ENCODE results near the gene TMC1.

The TMC1 gene

GRCh38 chr9:72560086-72560485 lies 38.7 kb downstream of the TMC1 start:
- no peak overlapping the region for H3K4me3 ChIP-seq (ENCODE audit: low read length)
- H3K4me2 ChIP-seq (ENCODE audit: low read length), result no peak overlapping the region
- no peak overlapping the region for H3K27ac ChIP-seq (ENCODE audit: low read depth, low read length)
- H3K79me2 ChIP-seq (ENCODE audit: control insufficient read depth, low read length), result no peaks in the 10 kb centered on the region
- H3K9me3 ChIP-seq (ENCODE audit: control insufficient read depth, insufficient read depth, low read length), result no peaks in the 10 kb centered on the region; the same call in 1 of the 2 replicates
- TF ChIP-seq CTCF (IDR thresholded peaks at IDR 0.05; ENCODE audit: low read depth, low read length, poor library complexity, severe bottlenecking), result no peak
- TF ChIP-seq EZH2phosphoT487 (IDR thresholded peaks at IDR 0.05; ENCODE audit: borderline replicate concordance, low read length), result no peak
- H3K27me3 ChIP-seq (ENCODE audit: control insufficient read depth, low read length), result no peaks in the 10 kb centered on the region
- H4K20me1 ChIP-seq (ENCODE audit: control insufficient read depth, insufficient read depth, low read depth, low read length), result no peaks in the 10 kb centered on the region
- H3K9me2 ChIP-seq (replicated peaks; ENCODE audit: control insufficient read depth, low read length), result no peaks in the 10 kb centered on the region
- H3K4me1 ChIP-seq (ENCODE audit: control insufficient read depth, low read length), result no peaks in the 10 kb centered on the region
- H3K36me3 ChIP-seq (ENCODE audit: control insufficient read depth, low read length), result no peaks in the 10 kb centered on the region
- H3F3A ChIP-seq (ENCODE audit: control insufficient read depth, insufficient read depth), result no peaks in the 10 kb centered on the region

GRCh38 chr9:72563806-72564205 lies 42.4 kb downstream of the TMC1 start:
- Histone ChIP-seq H3K27me3 (ENCODE audit: control insufficient read depth, low read length) (no peaks in the 10 kb centered on the region), H3K4me3 (ENCODE audit: low read length) (no peak overlapping the region), H3F3A (ENCODE audit: control insufficient read depth, insufficient read depth) (no peaks in the 10 kb centered on the region), H3K36me3 (ENCODE audit: control insufficient read depth, low read length) (no peaks in the 10 kb centered on the region), H3K79me2 (ENCODE audit: control insufficient read depth, low read length) (no peaks in the 10 kb centered on the region), H3K4me1 (ENCODE audit: control insufficient read depth, low read length) (no peaks in the 10 kb centered on the region), H3K4me2 (ENCODE audit: low read length) (no peak overlapping the region), H3K27ac (ENCODE audit: low read depth, low read length) (no peak overlapping the region), H3K9me3 (ENCODE audit: control insufficient read depth, insufficient read depth, low read length) (no peaks in the 10 kb centered on the region; the same call in 1 of the 2 replicates), H3K9me2 (replicated peaks; ENCODE audit: control insufficient read depth, low read length) (no peaks in the 10 kb centered on the region), H4K20me1 (ENCODE audit: control insufficient read depth, insufficient read depth, low read depth, low read length) (no peaks in the 10 kb centered on the region)
- TF ChIP-seq EZH2phosphoT487 (IDR thresholded peaks at IDR 0.05; ENCODE audit: borderline replicate concordance, low read length) (no peak), CTCF (IDR thresholded peaks at IDR 0.05; ENCODE audit: low read depth, low read length, poor library complexity, severe bottlenecking) (no peak)

GRCh38 chr9:72564479-72565281 lies 43.3 kb downstream of the TMC1 start:
- Histone ChIP-seq H4K20me1 (ENCODE audit: control insufficient read depth, insufficient read depth, low read depth, low read length) (no peaks in the 10 kb centered on the region), H3K27me3 (ENCODE audit: control insufficient read depth, low read length) (no peaks in the 10 kb centered on the region)

More at GRCh38 chr9:72564479-72565281, 43.3 kb downstream of the TMC1 start:
- TF ChIP-seq CTCF (IDR thresholded peaks at IDR 0.05; ENCODE audit: low read depth, low read length, poor library complexity, severe bottlenecking), result no peak
- no peak for TF ChIP-seq EZH2phosphoT487 (IDR thresholded peaks at IDR 0.05; ENCODE audit: borderline replicate concordance, low read length)
- Histone ChIP-seq H3K4me3 (ENCODE audit: low read length) (no peak overlapping the region), H3K36me3 (ENCODE audit: control insufficient read depth, low read length) (no peaks in the 10 kb centered on the region), H3K79me2 (ENCODE audit: control insufficient read depth, low read length) (no peaks in the 10 kb centered on the region), H3K9me3 (ENCODE audit: control insufficient read depth, insufficient read depth, low read length) (no peaks in the 10 kb centered on the region; the same call in 1 of the 2 replicates), H3K9me2 (replicated peaks; ENCODE audit: control insufficient read depth, low read length) (no peaks in the 10 kb centered on the region), H3F3A (ENCODE audit: control insufficient read depth, insufficient read depth) (no peaks in the 10 kb centered on the region), H3K4me2 (ENCODE audit: low read length) (no peak overlapping the region), H3K4me1 (ENCODE audit: control insufficient read depth, low read length) (no peaks in the 10 kb centered on the region), H3K27ac (ENCODE audit: low read depth, low read length) (no peak overlapping the region)
